ENCODE results near the gene NGRN.
A peak's percentile ranks its signal among the peaks of the same experiment; 100 is the strongest.
"Not testable (repeated sequence)": the region's sequence is repeated elsewhere in the genome, so short reads cannot be mapped to it uniquely, and the experiment has no call there.

NGRN gene

DNA sequence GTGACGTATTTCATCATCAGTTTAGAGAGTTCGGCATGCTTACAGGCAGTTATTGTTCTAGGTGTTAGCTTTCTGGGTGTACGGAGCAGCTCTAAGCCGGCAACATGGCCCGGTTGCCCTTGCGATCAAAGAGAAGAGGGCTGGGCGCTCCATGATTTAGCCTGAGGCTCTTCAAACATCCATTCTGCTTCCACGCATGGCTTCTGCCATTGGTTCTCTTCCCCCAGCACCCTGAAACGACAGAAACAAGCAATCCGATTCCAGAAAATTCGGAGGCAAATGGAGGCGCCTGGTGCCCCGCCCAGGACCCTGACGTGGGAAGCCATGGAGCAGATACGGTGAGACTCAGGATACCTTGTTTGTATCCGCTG lies 574 bp downstream of the NGRN start:
- H3K4me3 ChIP-seq (ENCODE audit: low read depth, low read length), result peak overlapping the region; percentile 95
- TF ChIP-seq, protein P1, sequence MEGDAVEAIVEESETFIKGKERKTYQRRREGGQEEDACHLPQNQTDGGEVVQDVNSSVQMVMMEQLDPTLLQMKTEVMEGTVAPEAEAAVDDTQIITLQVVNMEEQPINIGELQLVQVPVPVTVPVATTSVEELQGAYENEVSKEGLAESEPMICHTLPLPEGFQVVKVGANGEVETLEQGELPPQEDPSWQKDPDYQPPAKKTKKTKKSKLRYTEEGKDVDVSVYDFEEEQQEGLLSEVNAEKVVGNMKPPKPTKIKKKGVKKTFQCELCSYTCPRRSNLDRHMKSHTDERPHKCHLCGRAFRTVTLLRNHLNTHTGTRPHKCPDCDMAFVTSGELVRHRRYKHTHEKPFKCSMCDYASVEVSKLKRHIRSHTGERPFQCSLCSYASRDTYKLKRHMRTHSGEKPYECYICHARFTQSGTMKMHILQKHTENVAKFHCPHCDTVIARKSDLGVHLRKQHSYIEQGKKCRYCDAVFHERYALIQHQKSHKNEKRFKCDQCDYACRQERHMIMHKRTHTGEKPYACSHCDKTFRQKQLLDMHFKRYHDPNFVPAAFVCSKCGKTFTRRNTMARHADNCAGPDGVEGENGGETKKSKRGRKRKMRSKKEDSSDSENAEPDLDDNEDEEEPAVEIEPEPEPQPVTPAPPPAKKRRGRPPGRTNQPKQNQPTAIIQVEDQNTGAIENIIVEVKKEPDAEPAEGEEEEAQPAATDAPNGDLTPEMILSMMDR (IDR thresholded peaks at IDR 0.05; ENCODE audit: low read depth, low read length, missing control alignments), result no peak
- no peak for DNase-seq (ENCODE audit: low read depth)

DNA sequence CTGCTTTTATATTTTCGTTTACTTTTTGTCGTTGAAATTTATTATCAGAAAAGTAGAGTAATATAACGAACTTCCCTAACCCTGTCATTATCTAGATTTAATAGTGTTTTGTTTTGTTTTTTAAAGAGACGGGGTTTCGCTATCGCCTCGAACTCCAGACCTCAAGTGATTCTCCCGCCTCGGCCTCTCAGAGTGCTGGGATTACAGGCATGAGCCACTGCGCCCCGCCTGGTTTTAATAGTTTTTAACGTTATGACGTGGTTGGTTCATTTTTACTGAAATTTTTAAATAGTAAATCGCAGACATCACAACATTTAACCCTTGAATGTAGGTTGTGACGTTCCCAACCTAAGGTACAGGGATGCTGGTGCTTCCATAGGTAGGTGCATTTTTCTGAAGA lies 1.0 kb downstream of the NGRN start:
- no peak for DNase-seq (ENCODE audit: low read depth)

DNA sequence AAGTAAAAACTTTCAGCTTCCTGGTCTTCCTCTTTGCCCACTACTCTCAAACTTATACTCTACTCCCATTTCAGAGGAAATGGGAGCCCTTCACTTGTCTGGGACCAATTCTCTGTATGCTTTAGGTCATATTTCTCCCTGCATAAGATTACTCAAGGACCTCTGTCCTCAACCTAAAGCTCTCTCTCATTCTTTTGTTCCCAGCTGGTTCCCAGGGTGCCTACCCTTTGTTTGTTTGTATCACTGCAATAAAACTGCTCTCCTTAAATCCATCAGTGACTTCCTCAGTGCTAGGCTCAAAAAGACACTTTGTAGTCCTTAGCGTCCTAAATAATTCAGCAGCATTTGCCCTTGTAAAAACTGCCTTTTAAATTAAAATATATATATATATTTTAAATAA lies 2.9 kb downstream of the NGRN start:
- DNase-seq (ENCODE audit: low read depth), result no peak
- H3K4me3 ChIP-seq (ENCODE audit: low read depth, low read length), result no peak overlapping the region
- TF ChIP-seq, protein P1 (IDR thresholded peaks at IDR 0.05; ENCODE audit: low read depth, low read length, missing control alignments), result no peak

More for the DNA sequence above, 1.0 kb downstream of the NGRN start:
- TF ChIP-seq, protein P1 (IDR thresholded peaks at IDR 0.05; ENCODE audit: low read depth, low read length, missing control alignments), result no peak
- peak overlapping the region; percentile 95 for H3K4me3 ChIP-seq (ENCODE audit: low read depth, low read length)

DNA sequence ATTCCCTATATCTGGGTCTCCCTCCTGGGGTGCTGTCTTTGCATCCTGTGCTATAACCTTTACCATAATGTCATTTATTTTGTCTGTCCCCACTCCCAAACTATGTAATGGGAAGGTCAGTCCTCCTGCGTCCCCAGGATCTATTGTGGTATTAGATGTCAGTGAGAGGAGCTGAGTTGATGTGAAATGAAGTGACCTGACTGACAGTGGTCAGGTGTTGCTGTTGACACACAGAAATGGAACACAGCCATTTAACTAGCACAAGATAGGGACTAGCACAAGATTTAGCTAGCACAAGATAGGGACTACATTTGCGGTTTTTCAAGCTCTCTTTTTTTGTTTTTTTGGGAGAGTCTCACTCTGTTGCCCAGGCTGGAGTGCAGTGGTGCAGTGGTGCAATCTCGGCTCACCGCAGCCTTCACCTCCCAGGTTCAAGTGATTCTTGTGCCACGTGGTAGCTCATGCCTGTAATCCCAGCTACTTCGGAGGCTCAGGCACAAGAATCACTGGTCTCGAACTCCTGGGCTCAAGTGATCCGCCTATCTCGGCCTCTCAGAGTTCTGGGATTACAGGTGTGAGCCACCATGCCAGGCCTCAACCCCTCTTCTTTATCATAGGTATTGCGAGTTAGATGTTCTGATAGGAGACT lies 5.2 kb downstream of the NGRN start:
- TF ChIP-seq, protein P1 (IDR thresholded peaks at IDR 0.05; ENCODE audit: low read depth, low read length, missing control alignments), result no peak
- no peak for DNase-seq (ENCODE audit: low read depth)
- no peak overlapping the region for H3K4me3 ChIP-seq (ENCODE audit: low read depth, low read length)

DNA sequence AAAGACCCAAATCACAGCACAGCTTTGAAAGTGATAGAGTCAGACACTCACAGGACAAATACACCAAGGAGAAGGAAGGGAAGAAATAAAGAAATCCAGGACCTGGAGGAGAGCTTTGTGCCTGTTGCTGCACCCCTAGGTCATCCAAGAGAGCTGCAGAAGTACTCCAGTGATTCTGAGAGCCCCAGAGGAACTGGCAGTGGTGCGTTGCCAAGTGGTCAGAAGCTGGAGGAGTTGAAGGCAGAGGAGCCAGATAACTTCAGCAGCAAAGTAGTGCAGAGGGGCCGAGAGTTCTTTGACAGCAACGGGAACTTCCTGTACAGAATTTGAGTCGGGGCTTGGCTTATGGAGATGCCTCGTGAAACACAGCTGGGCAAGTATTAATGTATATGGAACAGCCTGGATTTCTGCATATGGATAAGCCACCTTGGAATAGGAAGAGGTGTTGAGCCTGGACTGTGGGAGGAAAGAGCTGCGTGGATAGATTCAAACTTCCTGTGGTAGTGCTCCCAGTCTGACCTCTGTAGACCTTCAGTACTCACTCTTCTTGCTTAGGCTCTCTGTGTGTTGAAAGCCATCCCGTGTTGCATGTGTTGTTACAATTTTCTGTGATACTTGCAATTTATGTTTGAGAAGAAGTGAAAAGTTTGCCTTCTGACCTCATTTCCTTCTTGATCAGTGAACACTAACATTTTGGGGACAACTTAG lies 6.1 kb downstream of the NGRN start:
- TF ChIP-seq, protein P1 (IDR thresholded peaks at IDR 0.05; ENCODE audit: low read depth, low read length, missing control alignments), result no peak
- no peak for DNase-seq (ENCODE audit: low read depth)
- H3K4me3 ChIP-seq (ENCODE audit: low read depth, low read length), result no peak overlapping the region

DNA sequence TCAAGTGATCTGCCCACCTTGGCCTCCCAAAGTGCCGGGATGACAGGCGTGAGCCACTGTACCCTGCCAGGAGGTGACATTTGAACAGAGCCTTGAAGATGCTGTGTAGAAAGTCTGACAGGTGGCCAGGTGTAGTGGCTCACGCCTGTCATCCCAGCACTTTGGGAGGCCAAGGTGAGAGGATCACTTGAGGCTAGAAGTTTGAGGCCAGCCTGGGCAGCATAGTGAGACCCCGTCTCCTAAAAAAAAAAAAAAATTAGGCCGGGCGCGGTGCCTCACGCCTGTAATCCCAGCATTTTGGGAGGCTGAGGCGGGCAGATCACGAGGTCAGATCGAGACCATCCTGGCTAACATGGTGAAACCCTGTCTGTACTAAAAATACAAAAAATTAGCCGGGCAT lies 13.0 kb downstream of the NGRN start:
- not testable (repeated sequence) for DNase-seq (ENCODE audit: low read depth); H3K4me3 ChIP-seq (ENCODE audit: low read depth, low read length)

DNA sequence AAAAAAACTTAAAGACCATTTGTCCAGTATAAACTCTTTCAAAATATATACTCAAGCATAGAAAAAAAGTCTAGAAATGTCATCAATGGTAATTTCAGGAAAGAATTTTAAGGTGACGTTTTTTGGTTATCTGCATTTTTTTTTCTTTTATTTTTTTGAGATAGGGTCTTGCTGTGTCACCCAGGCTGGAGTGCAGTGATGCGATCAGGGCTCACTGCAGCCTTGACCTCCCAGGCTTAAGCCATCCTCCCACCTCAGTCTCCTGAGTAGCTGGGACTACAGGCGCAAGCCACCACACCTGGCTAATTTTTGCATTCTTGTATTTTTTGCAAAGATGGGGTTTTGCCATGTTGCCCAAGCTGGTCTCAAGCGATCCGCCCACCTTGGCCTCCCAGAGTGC lies 15.3 kb downstream of the NGRN start:
- DNase-seq (ENCODE audit: low read depth); H3K4me3 ChIP-seq (ENCODE audit: low read depth, low read length): not testable (repeated sequence)

DNA sequence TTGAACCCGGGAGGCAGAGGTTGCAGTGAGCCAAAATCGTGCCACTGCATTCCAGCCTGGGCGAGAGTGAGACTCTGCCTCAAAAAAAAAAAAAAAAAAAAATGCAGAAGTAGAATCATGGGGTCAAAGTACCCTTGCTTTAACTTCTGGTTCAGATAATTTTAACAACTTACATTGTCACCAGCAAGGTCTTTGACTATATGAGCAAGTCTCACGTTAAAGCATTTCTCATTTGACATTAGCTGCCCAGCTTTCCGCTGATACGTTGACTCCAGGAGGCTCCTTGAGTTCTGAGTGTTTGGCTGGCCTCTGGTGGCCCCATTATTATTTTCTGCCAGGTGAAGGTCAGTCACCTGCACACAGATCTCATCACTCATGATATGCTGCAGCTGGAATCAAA lies 16.2 kb downstream of the NGRN start:
- DNase-seq (ENCODE audit: low read depth); H3K4me3 ChIP-seq (ENCODE audit: low read depth, low read length): not testable (repeated sequence)

All from GM12864 (cell line).